ENCODE results near the gene NCBP1. TPM values are rescaled to one million over a fixed set of nuclear protein-coding genes. Genes with fewer than 3 reads are reported as not detected.
A peak's percentile ranks its signal among the peaks of the same experiment; 100 is the strongest.
"Not testable (repeated sequence)": the region's sequence is repeated elsewhere in the genome, so short reads cannot be mapped to it uniquely, and the experiment has no call there.

The NCBP1 gene
- total RNA-seq, 1 experiment from 2014 or later: 33.3 TPM

GRCh38 chr9:97670586-97670985, 37.0 kb downstream of the NCBP1 start:
- DNase-seq (ENCODE audit: extremely low read depth, low read depth): no peak

GRCh38 chr9:97672403-97672802, 38.8 kb downstream of the NCBP1 start:
- no peak for DNase-seq (ENCODE audit: extremely low read depth, low read depth)

GRCh38 chr9:97673922-97674321, 40.3 kb downstream of the NCBP1 start:
- DNase-seq (ENCODE audit: extremely low read depth, low read depth): no peak

GRCh38 chr9:97675655-97676054, 42.0 kb downstream of the NCBP1 start:
- DNase-seq (ENCODE audit: extremely low read depth, low read depth): no peak

GRCh38 chr9:97682242-97682641, 48.6 kb downstream of the NCBP1 start:
- no peak for DNase-seq (ENCODE audit: extremely low read depth, low read depth)

- DNase-seq (ENCODE audit: extremely low read depth, low read depth): no peak
Measured at GRCh38 chr9:97688654-97689053, 55.0 kb downstream of the NCBP1 start.

GRCh38 chr9:97689401-97690180, 56.0 kb downstream of the NCBP1 start:
- DNase-seq (ENCODE audit: extremely low read depth, low read depth): no peak

GRCh38 chr9:97694769-97695168, 61.1 kb downstream of the NCBP1 start:
- DNase-seq (ENCODE audit: extremely low read depth, low read depth): no peak

- DNase-seq (ENCODE audit: extremely low read depth, low read depth): no peak
Measured at GRCh38 chr9:97695390-97695789, 61.8 kb downstream of the NCBP1 start.

- no peak for DNase-seq (ENCODE audit: extremely low read depth, low read depth)
Measured at GRCh38 chr9:97695995-97696802, 62.6 kb downstream of the NCBP1 start.

GRCh38 chr9:97696803-97697601, 63.4 kb downstream of the NCBP1 start, which contains the start of gene XPA:
Gene XPA, minus strand, starts transcription at chr9:97697340. Its CDS starts 48 bp downstream, at chr9:97697292.
- peak; percentile 97 for DNase-seq (ENCODE audit: extremely low read depth, low read depth)

GRCh38 chr9:97697837-97698236, 64.2 kb downstream of the NCBP1 start:
- DNase-seq (ENCODE audit: extremely low read depth, low read depth): no peak

GRCh38 chr9:97698865-97699264, 65.2 kb downstream of the NCBP1 start:
- DNase-seq (ENCODE audit: extremely low read depth, low read depth): no peak

GRCh38 chr9:97699281-97699680, 65.7 kb downstream of the NCBP1 start:
- not testable (repeated sequence) for DNase-seq (ENCODE audit: extremely low read depth, low read depth)

- DNase-seq (ENCODE audit: extremely low read depth, low read depth): not testable (repeated sequence)
Measured at GRCh38 chr9:97699824-97700223, 66.2 kb downstream of the NCBP1 start.

GRCh38 chr9:97703437-97704344, 70.1 kb downstream of the NCBP1 start:
- no peak for DNase-seq (ENCODE audit: extremely low read depth, low read depth)

GRCh38 chr9:97704345-97704677, 70.7 kb downstream of the NCBP1 start:
- no peak for DNase-seq (ENCODE audit: extremely low read depth, low read depth)

GRCh38 chr9:97704851-97705250, 71.2 kb downstream of the NCBP1 start:
- DNase-seq (ENCODE audit: extremely low read depth, low read depth): no peak

GRCh38 chr9:97705354-97705950, 71.8 kb downstream of the NCBP1 start:
- DNase-seq (ENCODE audit: extremely low read depth, low read depth): no peak

- DNase-seq (ENCODE audit: extremely low read depth, low read depth): no peak
Measured at GRCh38 chr9:97706246-97706645, 72.6 kb downstream of the NCBP1 start.

Measured in NCI-H460 (cell line).